ENCODE measurements around the gene YPEL2.

- no peak for TF ChIP-seq TAF1 (IDR thresholded peaks at IDR 0.05; ENCODE audit: borderline replicate concordance, low read depth, low read length)
- TF ChIP-seq POLR2A (IDR thresholded peaks at IDR 0.05; ENCODE audit: low read depth, low read length), result no peak
Observed at GRCh38 chr17:59401725-59402124, 70.3 kb downstream of the YPEL2 start.

All from GM12892 (cell line).